ENCODE results near the gene MYO7A.

MYO7A gene

DNA sequence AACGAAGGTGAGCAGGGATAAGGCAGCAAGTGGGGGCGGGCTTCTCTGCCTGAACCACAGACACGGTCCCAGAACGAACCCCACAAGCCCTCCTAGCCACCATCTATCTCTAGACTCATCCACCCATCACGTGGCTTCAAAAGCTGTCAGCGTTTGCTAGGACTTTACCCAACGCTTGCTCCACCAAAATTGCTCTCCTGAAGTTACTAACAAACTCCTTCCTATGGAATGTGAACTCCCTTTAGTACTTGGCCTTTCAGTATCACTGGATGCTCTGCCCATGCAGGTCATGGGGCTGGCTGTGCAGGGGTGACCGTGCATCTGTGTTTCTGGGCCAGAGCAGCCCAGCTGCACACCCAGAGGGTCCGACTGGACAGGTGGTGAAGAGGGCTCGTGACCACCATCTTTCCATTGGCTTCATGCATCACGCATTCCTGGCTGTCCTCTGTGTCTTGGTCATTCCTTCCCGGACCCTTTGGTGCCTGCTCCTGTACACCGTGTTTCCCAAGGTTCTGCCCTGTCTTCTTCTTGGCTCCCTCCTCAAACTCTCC is 85.1 kb downstream of the MYO7A start:
- H2BK12ac ChIP-seq (ENCODE audit: low read length in 2 of 2), result no peak overlapping the region
- H3K14ac ChIP-seq (ENCODE audit: low read length in 2 of 2), result no peak overlapping the region
- no peaks in the 10 kb centered on the region for H3K79me1 ChIP-seq (replicated peaks; ENCODE audit: low read length, poor library complexity, severe bottlenecking)
- no peaks in the 10 kb centered on the region for H3K36me3 ChIP-seq (ENCODE audit: control insufficient read depth in 1 of 2, insufficient read depth in 2 of 2, low read depth in 1 of 2, low read length in 2 of 2)
- no peak overlapping the region for H3K4me2 ChIP-seq (ENCODE audit: low read length, poor library complexity, severe bottlenecking)
- 87% methylated on average over 13 of the region's 13 CpGs for WGBS
- H3K9ac ChIP-seq (ENCODE audit: low read length), result no peak overlapping the region
- no peak overlapping the region for H4K8ac ChIP-seq (ENCODE audit: low read length)
- H3K9me3 ChIP-seq (ENCODE audit: control insufficient read depth, low read length), result no peaks in the 10 kb centered on the region
- no peak overlapping the region for H3K18ac ChIP-seq (ENCODE audit: low read depth in 1 of 2, low read length in 2 of 2)
- H2BK15ac ChIP-seq (ENCODE audit: low read depth, poor library complexity, severe bottlenecking), result no peak overlapping the region
- no peak overlapping the region for H3K4ac ChIP-seq (ENCODE audit: low read depth in 1 of 2, low read length in 2 of 2)
- no peak overlapping the region for H2AFZ ChIP-seq (ENCODE audit: low read depth, low read length)
- no peak overlapping the region for H4K91ac ChIP-seq (ENCODE audit: low read length)
- no peak overlapping the region for H3K4me3 ChIP-seq (ENCODE audit: insufficient read depth in 1 of 2, low read depth in 1 of 2, low read length in 2 of 2)
- H3K23ac ChIP-seq (ENCODE audit: low read length in 2 of 2), result no peak overlapping the region
- peaks cover 5 to 35% of the 10 kb centered on the region in 2 experiments for H3K27me3 ChIP-seq (ENCODE audit: control insufficient read depth in 1 of 2, insufficient read depth in 1 of 2, low read length in 2 of 2)
- no peak for DNase-seq
- H2AK5ac ChIP-seq (ENCODE audit: low read length, severe bottlenecking), result no peak overlapping the region
- no peak overlapping the region for H2BK120ac ChIP-seq (ENCODE audit: low read depth, low read length)
- no peaks in the 10 kb centered on the region for H3K4me1 ChIP-seq (ENCODE audit: control insufficient read depth, insufficient read depth, low read depth, low read length)
- H3K27ac ChIP-seq (ENCODE audit: low read length, poor library complexity, severe bottlenecking), result no peak overlapping the region
- no peak overlapping the region for H2BK5ac ChIP-seq (ENCODE audit: low read depth, low read length, poor library complexity, severe bottlenecking)

DNA sequence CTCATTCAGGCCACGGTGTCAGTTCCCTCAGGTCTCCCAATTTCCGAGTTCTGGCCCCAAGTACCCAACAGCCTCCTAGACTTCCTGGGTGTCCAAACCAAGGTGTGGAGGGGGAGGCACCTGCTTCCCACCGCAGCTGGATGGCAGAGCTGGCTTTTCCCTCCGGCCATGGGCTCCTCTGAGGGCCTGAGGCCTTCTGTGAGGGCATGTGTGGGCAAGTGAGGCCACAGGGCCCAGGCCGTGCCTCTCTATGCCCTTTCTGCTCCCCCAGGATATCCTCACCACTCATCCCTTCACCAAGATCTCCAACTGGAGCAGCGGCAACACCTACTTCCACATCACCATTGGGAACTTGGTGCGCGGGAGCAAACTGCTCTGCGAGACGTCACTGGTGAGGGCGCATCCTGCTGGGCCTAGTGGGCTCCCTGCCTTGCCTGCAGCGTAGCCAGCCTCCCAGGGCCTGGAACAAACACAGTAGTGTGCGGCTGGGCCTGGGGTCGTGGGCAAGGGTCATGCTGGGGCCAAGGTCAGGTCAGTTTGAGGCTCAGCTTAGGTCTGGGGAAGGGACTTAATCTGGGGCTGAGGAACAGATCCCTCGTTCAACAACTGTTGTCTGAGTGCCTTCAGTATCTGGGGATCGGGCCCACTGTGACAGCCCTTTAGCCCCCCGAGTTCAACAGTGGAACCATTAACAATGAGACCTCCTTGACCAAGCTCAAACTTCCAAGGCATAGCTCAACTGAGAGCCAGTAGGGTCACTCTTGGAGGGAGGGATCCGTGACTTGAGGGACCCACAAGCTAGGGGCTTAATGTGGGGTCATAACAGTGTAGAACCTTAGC is 85.8 kb downstream of the MYO7A start:
- Histone ChIP-seq H3K79me1 (replicated peaks; ENCODE audit: low read length, poor library complexity, severe bottlenecking) (no peaks in the 10 kb centered on the region), H3K27ac (ENCODE audit: low read length, poor library complexity, severe bottlenecking) (no peak overlapping the region), H3K18ac (ENCODE audit: low read depth in 1 of 2, low read length in 2 of 2) (no peak overlapping the region), H4K8ac (ENCODE audit: low read length) (no peak overlapping the region), H3K4ac (ENCODE audit: low read depth in 1 of 2, low read length in 2 of 2) (no peak overlapping the region), H3K9ac (ENCODE audit: low read length) (no peak overlapping the region), H3K4me1 (ENCODE audit: control insufficient read depth, insufficient read depth, low read depth, low read length) (no peaks in the 10 kb centered on the region), H2AFZ (ENCODE audit: low read depth, low read length) (no peak overlapping the region), H2BK15ac (ENCODE audit: low read depth, poor library complexity, severe bottlenecking) (no peak overlapping the region), H3K9me3 (ENCODE audit: control insufficient read depth, low read length) (no peaks in the 10 kb centered on the region), H3K36me3 (ENCODE audit: control insufficient read depth in 1 of 2, insufficient read depth in 2 of 2, low read depth in 1 of 2, low read length in 2 of 2) (no peaks in the 10 kb centered on the region), H4K91ac (ENCODE audit: low read length) (no peak overlapping the region), H2AK5ac (ENCODE audit: low read length, severe bottlenecking) (no peak overlapping the region), H3K14ac (ENCODE audit: low read length in 2 of 2) (no peak overlapping the region), H2BK5ac (ENCODE audit: low read depth, low read length, poor library complexity, severe bottlenecking) (no peak overlapping the region), H3K27me3 (ENCODE audit: control insufficient read depth in 1 of 2, insufficient read depth in 1 of 2, low read length in 2 of 2) (peaks cover 4 to 35% of the 10 kb centered on the region in 2 experiments), H2BK120ac (ENCODE audit: low read depth, low read length) (no peak overlapping the region), H2BK12ac (ENCODE audit: low read length in 2 of 2) (no peak overlapping the region), H3K4me2 (ENCODE audit: low read length, poor library complexity, severe bottlenecking) (no peak overlapping the region), H3K4me3 (ENCODE audit: insufficient read depth in 1 of 2, low read depth in 1 of 2, low read length in 2 of 2) (no peak overlapping the region), H3K23ac (ENCODE audit: low read length in 2 of 2) (no peak overlapping the region)
- WGBS, result 86% methylated on average over 18 of the region's 18 CpGs
- DNase-seq, result no peak

- no peak overlapping the region for H2BK12ac ChIP-seq (ENCODE audit: low read length in 2 of 2)
- no peaks in the 10 kb centered on the region for H3K79me1 ChIP-seq (replicated peaks; ENCODE audit: low read length, poor library complexity, severe bottlenecking)
Measured at GRCh38 chr11:77214557-77214956, 86.5 kb downstream of the MYO7A start.

DNA sequence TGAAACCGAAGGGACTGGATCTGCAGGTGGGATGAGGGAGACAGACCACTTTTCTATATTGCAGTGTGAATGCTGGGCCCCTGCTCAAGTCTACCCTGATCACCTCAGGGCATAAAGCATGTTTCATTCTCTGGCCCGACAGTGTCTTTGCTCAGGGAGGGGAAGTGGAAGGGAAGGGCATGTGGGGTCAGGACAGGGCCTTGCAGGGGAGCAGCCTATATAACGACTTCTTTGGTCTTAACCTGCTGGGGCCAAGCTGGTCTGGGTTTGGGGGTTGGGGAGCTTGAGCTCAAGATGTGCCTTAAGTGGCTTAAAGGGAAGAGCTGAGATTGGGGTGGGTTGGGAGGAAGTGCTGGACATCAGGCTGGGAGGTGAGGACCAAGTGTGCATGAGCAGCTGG is 87.1 kb downstream of the MYO7A start:
- Histone ChIP-seq H3K4me1 (ENCODE audit: control insufficient read depth, insufficient read depth, low read depth, low read length) (no peaks in the 10 kb centered on the region), H3K4ac (ENCODE audit: low read depth in 1 of 2, low read length in 2 of 2) (no peak overlapping the region), H3K27me3 (ENCODE audit: control insufficient read depth in 1 of 2, insufficient read depth in 1 of 2, low read length in 2 of 2) (peaks cover 0 to 35% of the 10 kb centered on the region in 2 experiments), H3K23ac (ENCODE audit: low read length in 2 of 2) (no peak overlapping the region), H2BK15ac (ENCODE audit: low read depth, poor library complexity, severe bottlenecking) (no peak overlapping the region), H3K27ac (ENCODE audit: low read length, poor library complexity, severe bottlenecking) (no peak overlapping the region), H4K8ac (ENCODE audit: low read length) (no peak overlapping the region), H3K9ac (ENCODE audit: low read length) (no peak overlapping the region), H3K9me3 (ENCODE audit: control insufficient read depth, low read length) (no peaks in the 10 kb centered on the region), H2BK5ac (ENCODE audit: low read depth, low read length, poor library complexity, severe bottlenecking) (no peak overlapping the region), H2BK120ac (ENCODE audit: low read depth, low read length) (no peak overlapping the region), H2AK5ac (ENCODE audit: low read length, severe bottlenecking) (no peak overlapping the region), H2AFZ (ENCODE audit: low read depth, low read length) (no peak overlapping the region), H3K4me3 (ENCODE audit: insufficient read depth in 1 of 2, low read depth in 1 of 2, low read length in 2 of 2) (no peak overlapping the region), H3K36me3 (ENCODE audit: control insufficient read depth in 1 of 2, insufficient read depth in 2 of 2, low read depth in 1 of 2, low read length in 2 of 2) (no peaks in the 10 kb centered on the region), H3K18ac (ENCODE audit: low read depth in 1 of 2, low read length in 2 of 2) (no peak overlapping the region), H3K14ac (ENCODE audit: low read length in 2 of 2) (no peak overlapping the region), H3K79me1 (replicated peaks; ENCODE audit: low read length, poor library complexity, severe bottlenecking) (no peaks in the 10 kb centered on the region), H2BK12ac (ENCODE audit: low read length in 2 of 2) (no peak overlapping the region), H4K91ac (ENCODE audit: low read length) (no peak overlapping the region), H3K4me2 (ENCODE audit: low read length, poor library complexity, severe bottlenecking) (no peak overlapping the region)
- 61% methylated on average over 3 of the region's 3 CpGs for WGBS
- no peak for DNase-seq

More at GRCh38 chr11:77214557-77214956, 86.5 kb downstream of the MYO7A start:
- H2AFZ ChIP-seq (ENCODE audit: low read depth, low read length), result no peak overlapping the region
- no peaks in the 10 kb centered on the region for H3K4me1 ChIP-seq (ENCODE audit: control insufficient read depth, insufficient read depth, low read depth, low read length)
- peak overlapping the region in 1 of 2 experiments; percentile 18 for H3K14ac ChIP-seq (ENCODE audit: low read length in 2 of 2)
- no peak overlapping the region for H3K18ac ChIP-seq (ENCODE audit: low read depth in 1 of 2, low read length in 2 of 2)
- no peak overlapping the region for H4K8ac ChIP-seq (ENCODE audit: low read length)
- H2BK5ac ChIP-seq (ENCODE audit: low read depth, low read length, poor library complexity, severe bottlenecking), result no peak overlapping the region
- no peak overlapping the region for H4K91ac ChIP-seq (ENCODE audit: low read length)
- DNase-seq, result no peak
- peaks cover 0 to 35% of the 10 kb centered on the region in 2 experiments for H3K27me3 ChIP-seq (ENCODE audit: control insufficient read depth in 1 of 2, insufficient read depth in 1 of 2, low read length in 2 of 2)
- no peak overlapping the region for H3K9ac ChIP-seq (ENCODE audit: low read length)
- no peak overlapping the region for H3K4me2 ChIP-seq (ENCODE audit: low read length, poor library complexity, severe bottlenecking)
- no peak overlapping the region for H3K4me3 ChIP-seq (ENCODE audit: insufficient read depth in 1 of 2, low read depth in 1 of 2, low read length in 2 of 2)
- H2AK5ac ChIP-seq (ENCODE audit: low read length, severe bottlenecking), result no peak overlapping the region
- 94% methylated on average over 9 of the region's 9 CpGs for WGBS
- no peak overlapping the region for H3K4ac ChIP-seq (ENCODE audit: low read depth in 1 of 2, low read length in 2 of 2)
- H3K9me3 ChIP-seq (ENCODE audit: control insufficient read depth, low read length), result no peaks in the 10 kb centered on the region
- no peaks in the 10 kb centered on the region for H3K36me3 ChIP-seq (ENCODE audit: control insufficient read depth in 1 of 2, insufficient read depth in 2 of 2, low read depth in 1 of 2, low read length in 2 of 2)
- H2BK120ac ChIP-seq (ENCODE audit: low read depth, low read length), result no peak overlapping the region
- H3K23ac ChIP-seq (ENCODE audit: low read length in 2 of 2), result no peak overlapping the region
- H2BK15ac ChIP-seq (ENCODE audit: low read depth, poor library complexity, severe bottlenecking), result no peak overlapping the region
- H3K27ac ChIP-seq (ENCODE audit: low read length, poor library complexity, severe bottlenecking), result no peak overlapping the region

All from mesenchymal stem cell (in vitro differentiated cells and primary cell).